Testis (tissue), 3 donors: ENCODE measurements around the gene DPYD. TPM values are rescaled to one million over a fixed set of nuclear protein-coding genes. Genes with fewer than 3 reads are reported as not detected.

ENCODE experiments used
- DNase-seq: peaks from one replicate; pipeline ENCODE4 v3.0.0-alpha.2; 2019
- H3K27ac ChIP-seq, 2 donors: fragments of 200-600 bp; sonication (generic); one replicate each; pipeline ENCODE4 v1.5.1; 2019
- H3K27me3 ChIP-seq: fragments of 200-600 bp; sonication (generic); one replicate; pipeline ENCODE4 v1.5.1; 2019
- H3K36me3 ChIP-seq: fragments of 200-600 bp; sonication (generic); one replicate; pipeline ENCODE4 v1.5.1; 2017; ENCODE audit warnings: low read depth; ENCODE audit errors: missing control alignments
- H3K4me1 ChIP-seq: fragments of 200-600 bp; sonication (generic); one replicate; pipeline ENCODE4 v1.5.1; 2019
- H3K4me3 ChIP-seq, 2 donors: fragments of 200-600 bp; sonication (generic); one replicate each; pipeline ENCODE4 v1.5.1; 2017 to 2019
- H3K9me3 ChIP-seq: fragments of 200-600 bp; sonication (generic); one replicate; pipeline ENCODE4 v1.5.1; 2017
- CTCF ChIP-seq, 3 experiments: fragments of 450-650 bp in 2 of 3; fragments of 200-600 bp in 1 of 3; sonication (generic) in 1 of 3; IDR thresholded peaks; one replicate each; pipeline ENCODE4 v1.5.1; 2016 to 2019; ENCODE audit warnings: antibody characterized with exemption in 3 of 3, mild to moderate bottlenecking in 2 of 3, moderate library complexity in 1 of 3
- POLR2A ChIP-seq: fragments of 450-650 bp; IDR thresholded peaks from one replicate; pipeline ENCODE4 v1.6.1; 2017; ENCODE audit warnings: antibody characterized with exemption, mild to moderate bottlenecking, moderate library complexity
- WGBS, 2 donors: methylation state at CpG; one replicate each; pipeline ENCODE4 v1.1.5; 2018; 5-methylcytosine and 5-hydroxymethylcytosine counted together
- intact Hi-C: fragments of 100-400 bp; cut with DNase I; formaldehyde crosslinking; loops from one replicate; pipeline ENCODE4 v1.15.1; 2023; ENCODE audit warnings: low total_unique reads
- polyA plus RNA-seq: library from polyadenylated mRNA; stranded (reverse); fragments of 350-450 nt; fragmentation: Illumina TruSeq; extraction: RNeasy Lipid Tissue Mini Kit (QIAGEN cat#74804); gene quantifications from one replicate; pipeline ENCODE4 v1.2.3, GENCODE V29; 2014; ENCODE audit warnings: low read depth, low replicate concordance; ENCODE audit not compliant: insufficient read depth
- total RNA-seq, 2 donors: library from RNA; depleted of rRNA; stranded (reverse); fragments of >200 nt; gene quantifications; one replicate each; pipeline ENCODE4 v1.2.3, GENCODE V29; 2016

The DPYD gene
- total and polyA plus RNA-seq, 3 donors from 2014 or later: 6.7 to 14.7 (median 11.5) TPM

GRCh38 chr1:97451046-97451826 is 469.6 kb downstream of the DPYD start:
- no peak for DNase-seq
- 84 to 88% methylated on average over 7 of the region's 7 CpGs for WGBS, 2 donors
- intact Hi-C loops: no loop called here

GRCh38 chr1:97441966-97442365 is 478.9 kb downstream of the DPYD start:
- no peak for DNase-seq
- intact Hi-C loops: no loop called here
- Histone ChIP-seq H3K36me3 (no peaks in the 10 kb centered on the region), H3K27ac (no peak overlapping the region), H3K27me3 (no peaks in the 10 kb centered on the region), H3K9me3 (no peaks in the 10 kb centered on the region), H3K4me3 (no peak overlapping the region), H3K4me1 (no peaks in the 10 kb centered on the region)
- TF ChIP-seq POLR2A: no peak
- no peak for TF ChIP-seq CTCF (IDR thresholded peaks at IDR 0.05)

More at GRCh38 chr1:97451046-97451826, 469.6 kb downstream of the DPYD start:
- Histone ChIP-seq H3K27ac (no peak overlapping the region), H3K4me1 (no peaks in the 10 kb centered on the region), H3K27me3 (no peaks in the 10 kb centered on the region), H3K9me3 (no peaks in the 10 kb centered on the region), H3K36me3 (no peaks in the 10 kb centered on the region), H3K4me3 (no peak overlapping the region)
- no peak for TF ChIP-seq POLR2A
- no peak for TF ChIP-seq CTCF (IDR thresholded peaks at IDR 0.05)

- intact Hi-C loops: no loop called here
- no peak overlapping the region for H3K27ac ChIP-seq
- 54 to 61% methylated on average over 2 of the region's 2 CpGs for WGBS, 2 donors
- H3K4me1 ChIP-seq: no peaks in the 10 kb centered on the region
- H3K36me3 ChIP-seq: no peaks in the 10 kb centered on the region
- no peak for DNase-seq
- H3K9me3 ChIP-seq: no peaks in the 10 kb centered on the region
- no peak for TF ChIP-seq POLR2A
- no peak for TF ChIP-seq CTCF (IDR thresholded peaks at IDR 0.05)
- no peaks in the 10 kb centered on the region for H3K27me3 ChIP-seq
- no peak overlapping the region for H3K4me3 ChIP-seq
Observed at GRCh38 chr1:97433824-97434177, 487.0 kb downstream of the DPYD start.

GRCh38 chr1:97433094-97433823 is 487.6 kb downstream of the DPYD start:
- Histone ChIP-seq H3K9me3 (no peaks in the 10 kb centered on the region), H3K4me3 (no peak overlapping the region), H3K36me3 (no peaks in the 10 kb centered on the region), H3K27me3 (no peaks in the 10 kb centered on the region), H3K4me1 (no peaks in the 10 kb centered on the region), H3K27ac (no peak overlapping the region)
- WGBS, 2 donors: 84 to 86% methylated on average over 2 of the region's 2 CpGs
- DNase-seq: no peak
- TF ChIP-seq POLR2A: no peak
- no peak for TF ChIP-seq CTCF (IDR thresholded peaks at IDR 0.05)
- intact Hi-C loops: no loop called here
